Measurements from ENCODE around the gene ZNF280B.
A peak's percentile ranks its signal among the peaks of the same experiment; 100 is the strongest.
"Not testable (repeated sequence)": the region's sequence is repeated elsewhere in the genome, so short reads cannot be mapped to it uniquely, and the experiment has no call there.

The ZNF280B gene

GRCh38 chr22:22450343-22450839 is 58.2 kb downstream of the ZNF280B start:
- Histone ChIP-seq H3K4me3 (replicated peaks; ENCODE audit: low read depth, low read length) (no peak overlapping the region), H3K27me3 (replicated peaks; ENCODE audit: control insufficient read depth, insufficient read depth, low read length) (no peaks in the 10 kb centered on the region), H3K36me3 (ENCODE audit: control insufficient read depth, insufficient read depth, low read length) (no peaks in the 10 kb centered on the region)
- TF ChIP-seq, protein P1, sequence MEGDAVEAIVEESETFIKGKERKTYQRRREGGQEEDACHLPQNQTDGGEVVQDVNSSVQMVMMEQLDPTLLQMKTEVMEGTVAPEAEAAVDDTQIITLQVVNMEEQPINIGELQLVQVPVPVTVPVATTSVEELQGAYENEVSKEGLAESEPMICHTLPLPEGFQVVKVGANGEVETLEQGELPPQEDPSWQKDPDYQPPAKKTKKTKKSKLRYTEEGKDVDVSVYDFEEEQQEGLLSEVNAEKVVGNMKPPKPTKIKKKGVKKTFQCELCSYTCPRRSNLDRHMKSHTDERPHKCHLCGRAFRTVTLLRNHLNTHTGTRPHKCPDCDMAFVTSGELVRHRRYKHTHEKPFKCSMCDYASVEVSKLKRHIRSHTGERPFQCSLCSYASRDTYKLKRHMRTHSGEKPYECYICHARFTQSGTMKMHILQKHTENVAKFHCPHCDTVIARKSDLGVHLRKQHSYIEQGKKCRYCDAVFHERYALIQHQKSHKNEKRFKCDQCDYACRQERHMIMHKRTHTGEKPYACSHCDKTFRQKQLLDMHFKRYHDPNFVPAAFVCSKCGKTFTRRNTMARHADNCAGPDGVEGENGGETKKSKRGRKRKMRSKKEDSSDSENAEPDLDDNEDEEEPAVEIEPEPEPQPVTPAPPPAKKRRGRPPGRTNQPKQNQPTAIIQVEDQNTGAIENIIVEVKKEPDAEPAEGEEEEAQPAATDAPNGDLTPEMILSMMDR (IDR thresholded peaks at IDR 0.05; ENCODE audit: insufficient read depth, low read length, poor library complexity, severe bottlenecking): no peak
- DNase-seq (ENCODE audit: extremely low read depth, insufficient read length): peak; percentile 20

- no peak for DNase-seq (ENCODE audit: extremely low read depth, insufficient read length)
- no peak overlapping the region for H3K4me3 ChIP-seq (replicated peaks; ENCODE audit: low read depth, low read length)
- no peaks in the 10 kb centered on the region for H3K36me3 ChIP-seq (ENCODE audit: control insufficient read depth, insufficient read depth, low read length)
- no peaks in the 10 kb centered on the region for H3K27me3 ChIP-seq (replicated peaks; ENCODE audit: control insufficient read depth, insufficient read depth, low read length)
- TF ChIP-seq, protein P1 (IDR thresholded peaks at IDR 0.05; ENCODE audit: insufficient read depth, low read length, poor library complexity, severe bottlenecking): no peak
These were observed 58.7 kb downstream of the ZNF280B start for GRCh38 chr22:22449819-22450218.

DNA sequence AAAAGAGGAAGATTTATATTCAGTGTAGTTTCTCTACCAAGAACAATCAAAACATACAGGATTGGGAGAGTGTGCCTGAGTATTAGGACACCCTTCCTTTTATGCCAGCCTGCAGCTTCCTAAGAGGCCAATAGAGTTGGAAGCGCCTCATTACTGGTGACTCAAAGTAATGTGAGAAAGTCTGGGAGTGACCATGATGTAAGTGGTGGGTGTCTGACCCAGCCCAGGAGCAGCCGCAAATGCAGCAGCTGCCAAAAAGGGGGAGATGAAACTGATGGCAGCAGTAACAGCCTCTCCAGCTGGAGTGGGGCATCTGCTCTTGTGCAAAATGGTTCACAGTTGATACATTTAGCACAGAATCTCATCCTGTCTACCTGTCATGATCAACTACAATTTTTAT is 62.0 kb downstream of the ZNF280B start:
- no peak overlapping the region for H3K4me3 ChIP-seq (replicated peaks; ENCODE audit: low read depth, low read length)
- TF ChIP-seq, protein P1 (IDR thresholded peaks at IDR 0.05; ENCODE audit: insufficient read depth, low read length, poor library complexity, severe bottlenecking): no peak
- H3K36me3 ChIP-seq (ENCODE audit: control insufficient read depth, insufficient read depth, low read length): no peaks in the 10 kb centered on the region
- no peak for DNase-seq (ENCODE audit: extremely low read depth, insufficient read length)
- H3K27me3 ChIP-seq (replicated peaks; ENCODE audit: control insufficient read depth, insufficient read depth, low read length): no peaks in the 10 kb centered on the region

GRCh38 chr22:22444007-22444589 is 64.4 kb downstream of the ZNF280B start:
- H3K27me3 ChIP-seq (replicated peaks; ENCODE audit: control insufficient read depth, insufficient read depth, low read length); DNase-seq (ENCODE audit: extremely low read depth, insufficient read length); H3K4me3 ChIP-seq (replicated peaks; ENCODE audit: low read depth, low read length); H3K36me3 ChIP-seq (ENCODE audit: control insufficient read depth, insufficient read depth, low read length): not testable (repeated sequence)

- DNase-seq (ENCODE audit: extremely low read depth, insufficient read length): no peak
- TF ChIP-seq, protein P1 (IDR thresholded peaks at IDR 0.05; ENCODE audit: insufficient read depth, low read length, poor library complexity, severe bottlenecking): no peak
- no peaks in the 10 kb centered on the region for H3K27me3 ChIP-seq (replicated peaks; ENCODE audit: control insufficient read depth, insufficient read depth, low read length)
- no peak overlapping the region for H3K4me3 ChIP-seq (replicated peaks; ENCODE audit: low read depth, low read length)
- no peaks in the 10 kb centered on the region for H3K36me3 ChIP-seq (ENCODE audit: control insufficient read depth, insufficient read depth, low read length)
These were observed 65.4 kb downstream of the ZNF280B start for GRCh38 chr22:22442928-22443709.

- not testable (repeated sequence) for H3K27me3 ChIP-seq (replicated peaks; ENCODE audit: control insufficient read depth, insufficient read depth, low read length); H3K36me3 ChIP-seq (ENCODE audit: control insufficient read depth, insufficient read depth, low read length); DNase-seq (ENCODE audit: extremely low read depth, insufficient read length); H3K4me3 ChIP-seq (replicated peaks; ENCODE audit: low read depth, low read length)
These were observed 66.9 kb downstream of the ZNF280B start for GRCh38 chr22:22441626-22442025.

All from GM06990 (cell line).